A549 (cell line): ENCODE results near the gene PRLHR. TPM values are rescaled to one million over a fixed set of nuclear protein-coding genes. Genes with fewer than 3 reads are reported as not detected.

Source experiments
- ATAC-seq, 2 experiments: fragments of 200-7000 bp in 1 of 2; fragments of >200 bp in 1 of 2; cut with Nextera tagmentation in 1 of 2; cut with Tn5 transposase in 1 of 2; 3 replicates each; pipeline versions ENCODE4 v1.8.0 to v1.9.1; 2018 to 2020; ENCODE audit warnings: mild to moderate bottlenecking in 1 of 2, moderate library complexity in 1 of 2
- CTCF ChIA-PET: fragments of 300-600 bp; sonication (Branson Sonifier 250); formaldehyde crosslinking; extraction: SDS; loops from one replicate; lab custom pipeline; 2021; ENCODE audit warnings: antibody characterized with exemption, inconsistent platforms; lab: Yijun Ruan, JAX
- POLR2A ChIA-PET: fragments of 350-600 bp; formaldehyde crosslinking; extraction: SDS; loops from one replicate; lab custom pipeline; 2021; ENCODE audit warnings: antibody characterized with exemption, inconsistent platforms; lab: Yijun Ruan, JAX
- DNase-seq, 2 experiments: peaks; one replicate each; pipeline versions ENCODE4 v3.0.0 to v3.0.0-alpha.2; 2011 to 2016; ENCODE audit warnings: low read depth in 1 of 2, low spot score in 1 of 2
- FAIRE-seq: peaks from 2 replicates; lab custom pipeline; 2011; peaks lifted over from hg19 to GRCh38; lab: Jason Lieb, UNC
- H3K27ac ChIP-seq, 2 experiments: fragments of >200 bp; sonication (Bioruptor Twin); formaldehyde crosslinking; 3 replicates each; pipeline ENCODE4 v1.5.1; 2016 to 2017
- H3K4me1 ChIP-seq: fragments of >200 bp; sonication (Bioruptor Twin); formaldehyde crosslinking; 3 replicates; pipeline ENCODE4 v1.6.1; 2016
- H3K4me2 ChIP-seq: fragments of >200 bp; sonication (Bioruptor Twin); formaldehyde crosslinking; 3 replicates; pipeline ENCODE4 v1.6.1; 2016
- H3K4me3 ChIP-seq: fragments of >200 bp; sonication (Bioruptor Twin); formaldehyde crosslinking; 3 replicates; pipeline ENCODE4 v1.5.1; 2016
- H3K9me3 ChIP-seq: fragments of >200 bp; sonication (Bioruptor Twin); formaldehyde crosslinking; 3 replicates; pipeline ENCODE4 v1.6.1; 2016
- BHLHE40 ChIP-seq: IDR thresholded peaks from 2 replicates; pipeline ENCODE4 v1.6.1; 2012; ENCODE audit warnings: low read depth, low read length, inconsistent platforms
- CEBPB ChIP-seq, 2 experiments: fragments of >200 bp in 1 of 2; sonication (Bioruptor Twin) in 1 of 2; formaldehyde crosslinking in 1 of 2; IDR thresholded peaks; 2 replicates each; pipeline ENCODE4 v1.6.1; 2012 to 2016
- CHD2 ChIP-seq: fragments of 150-350 bp; IDR thresholded peaks from 2 replicates; pipeline ENCODE4 v1.6.1; 2014; ENCODE audit warnings: low read length; ENCODE audit not compliant: partially characterized antibody
- CTCF ChIP-seq: fragments of >200 bp; sonication (Bioruptor Twin); formaldehyde crosslinking; IDR thresholded peaks from 3 replicates; pipeline ENCODE4 v1.5.1; 2016
- ELK1 ChIP-seq: fragments of 150-350 bp; IDR thresholded peaks from 2 replicates; pipeline ENCODE4 v1.6.1; 2014; ENCODE audit warnings: low read depth, mild to moderate bottlenecking, low read length
- EP300 ChIP-seq, 2 experiments: fragments of >200 bp; sonication (Bioruptor Twin); formaldehyde crosslinking; IDR thresholded peaks; 2 replicates in 1 of 2; 3 replicates in 1 of 2; pipeline ENCODE4 v1.6.1; 2016 to 2017
- ESRRA ChIP-seq: fragments of 150-350 bp; IDR thresholded peaks from 2 replicates; pipeline ENCODE4 v1.6.1; 2014; ENCODE audit warnings: mild to moderate bottlenecking, low read length, borderline replicate concordance
- FOXS1 ChIP-seq: fragments of 250-450 bp; sonication (Bioruptor Pico); IDR thresholded peaks from 2 replicates; pipeline ENCODE4 v1.5.0; 2020; ENCODE audit warnings: mild to moderate bottlenecking, moderate library complexity
- GATA3 ChIP-seq: IDR thresholded peaks from 2 replicates; pipeline ENCODE4 v1.6.1; 2012; ENCODE audit warnings: borderline replicate concordance
- HDAC2 ChIP-seq: fragments of 200-600 bp; sonication (generic); IDR thresholded peaks from 2 replicates; pipeline ENCODE4 v1.6.1; 2016
- HEYL ChIP-seq: fragments of 250-450 bp; sonication (Bioruptor Pico); IDR thresholded peaks from 2 replicates; pipeline ENCODE4 v1.8.0; 2021; ENCODE audit warnings: mild to moderate bottlenecking, moderate library complexity
- HMGXB4 ChIP-seq: fragments of 250-450 bp; sonication (Bioruptor Pico); IDR thresholded peaks from 2 replicates; pipeline ENCODE4 v1.5.0; 2021; ENCODE audit warnings: mild to moderate bottlenecking, moderate library complexity, borderline replicate concordance
- HOXA7 ChIP-seq: fragments of 250-450 bp; sonication (Bioruptor Pico); IDR thresholded peaks from 2 replicates; pipeline ENCODE4 v1.5.0; 2020; ENCODE audit warnings: mild to moderate bottlenecking, moderate library complexity
- HOXB5 ChIP-seq: fragments of 250-450 bp; sonication (Bioruptor Pico); IDR thresholded peaks from 2 replicates; pipeline ENCODE4 v1.5.0; 2020; ENCODE audit warnings: mild to moderate bottlenecking, moderate library complexity
- JUNB ChIP-seq: fragments of >200 bp; sonication (Bioruptor Twin); formaldehyde crosslinking; IDR thresholded peaks from 2 replicates; pipeline ENCODE4 v1.6.1; 2016
- KDM1A ChIP-seq: fragments of 200-600 bp; sonication (generic); IDR thresholded peaks from 2 replicates; pipeline ENCODE4 v1.6.1; 2016; ENCODE audit warnings: low read depth, mild to moderate bottlenecking
- KDM5A ChIP-seq: fragments of 200-600 bp; sonication (generic); IDR thresholded peaks from 2 replicates; pipeline ENCODE4 v1.6.1; 2016; ENCODE audit warnings: antibody characterized with exemption, mild to moderate bottlenecking
- MYC ChIP-seq: IDR thresholded peaks from 2 replicates; pipeline ENCODE4 v1.6.1; 2012; ENCODE audit warnings: mild to moderate bottlenecking, inconsistent platforms, low read length, improper control_type of control experiment, borderline replicate concordance
- NPAS2 ChIP-seq: fragments of 250-450 bp; sonication (Bioruptor Pico); IDR thresholded peaks from 2 replicates; pipeline ENCODE4 v1.8.0; 2022; ENCODE audit warnings: mild to moderate bottlenecking, moderate library complexity, borderline replicate concordance
- NR3C1 ChIP-seq: fragments of >200 bp; sonication (Bioruptor Twin); formaldehyde crosslinking; IDR thresholded peaks from 3 replicates; pipeline ENCODE4 v1.6.1; 2017
- PBX3 ChIP-seq: IDR thresholded peaks from 2 replicates; pipeline ENCODE4 v1.6.1; 2012
- PHF8 ChIP-seq: fragments of 200-600 bp; sonication (generic); IDR thresholded peaks from 2 replicates; pipeline ENCODE4 v1.6.1; 2016; ENCODE audit warnings: low read depth, mild to moderate bottlenecking, antibody characterized with exemption, moderate library complexity, borderline replicate concordance
- POLR2AphosphoS2 ChIP-seq: conservative IDR thresholded peaks from 2 replicates; pipeline ENCODE4 v1.6.1; 2012; ENCODE audit warnings: low read length, improper control_type of control experiment, inconsistent platforms
- RFX5 ChIP-seq: fragments of 450-650 bp; IDR thresholded peaks from 2 replicates; pipeline ENCODE4 v1.7.1; 2014; ENCODE audit warnings: antibody characterized with exemption, mild to moderate bottlenecking, moderate library complexity
- TFCP2L1 ChIP-seq: fragments of 250-450 bp; sonication (Bioruptor Pico); IDR thresholded peaks from 2 replicates; pipeline ENCODE4 v1.5.0; 2021; ENCODE audit warnings: mild to moderate bottlenecking
- USF2 ChIP-seq: fragments of 450-650 bp; IDR thresholded peaks from 2 replicates; pipeline ENCODE4 v1.6.1; 2014; ENCODE audit warnings: antibody characterized with exemption
- ZC3H11A ChIP-seq: fragments of 450-650 bp; IDR thresholded peaks from 2 replicates; pipeline ENCODE4 v1.6.1; 2014; ENCODE audit warnings: antibody characterized with exemption, mild to moderate bottlenecking
- ZNF302 ChIP-seq: fragments of 250-450 bp; sonication (Bioruptor Pico); IDR thresholded peaks from 2 replicates; pipeline ENCODE4 v1.9.0; 2021; ENCODE audit warnings: inconsistent platforms, mild to moderate bottlenecking, moderate library complexity
- WGBS: methylation state at CpG from one replicate; pipeline ENCODE4 v1.1.6; 2017; ENCODE audit errors: missing lambda C conversion rate; 5-methylcytosine and 5-hydroxymethylcytosine counted together
- polyA plus RNA-seq, 4 experiments: library from polyadenylated mRNA; depleted of rRNA in 3 of 4; stranded (reverse); fragments of >200 nt; fragmentation: RNase III in 1 of 4; extraction: RNeasy Plus Mini Kit Qiagen cat#74134 plus additional on column Dnase treatment in 1 of 4; gene quantifications; 2 replicates in 3 of 4; 3 replicates in 1 of 4; pipeline ENCODE4 v1.2.3, GENCODE V29; 2011 to 2017

The PRLHR gene
- polyA plus RNA-seq, 2 of the 4 experiments (the other 2 are of a cell fraction), result not detected

- H3K4me2 ChIP-seq, result no peak overlapping the region
- CTCF ChIA-PET, result interaction anchor here (0.6 to 1.9 kb wide), 5 partner anchors 10 to 620 kb away, joined by 3 to 8 read pairs (median 5); partner anchors contain the start of gene PRLHR
- H3K9me3 ChIP-seq, result peaks cover 4% of the 10 kb centered on the region; the same call in 1 of the 3 replicates
- 25% methylated on average over 10 of the region's 10 CpGs for WGBS
- ATAC-seq (no peak), FAIRE-seq (no peak), DNase-seq (no peak)
- no peak overlapping the region for H3K4me3 ChIP-seq
- H3K27ac ChIP-seq, result no peak overlapping the region
- no peak for TF ChIP-seq KDM1A
- no peak for TF ChIP-seq HOXA7 (CRISPR knock-in tag)
- TF ChIP-seq TFCP2L1 (CRISPR knock-in tag), result no peak
- no peak for TF ChIP-seq KDM5A
- TF ChIP-seq GATA3, result no peak
- TF ChIP-seq JUNB, result no peak
- no peak for TF ChIP-seq CEBPB (IDR thresholded peaks at IDR 0.05)
- no peak for TF ChIP-seq POLR2AphosphoS2
- no peak for TF ChIP-seq HMGXB4 (CRISPR knock-in tag)
- no peak for TF ChIP-seq PHF8
- TF ChIP-seq HEYL (CRISPR knock-in tag), result no peak
- TF ChIP-seq NPAS2, result no peak
- no peak for TF ChIP-seq CHD2
- TF ChIP-seq CTCF, result no peak
- H3K4me1 ChIP-seq, result no peaks in the 10 kb centered on the region
- POLR2A ChIA-PET, result no interaction called here
Observed at GRCh38 chr10:118605694-118606093, 10.2 kb upstream of the PRLHR start.

- TF ChIP-seq ZC3H11A, result no peak
- TF ChIP-seq MYC, result no peak
- TF ChIP-seq USF2, result no peak
- ChIA-PET CTCF (interaction anchor here (0.9 to 2.0 kb wide), 6 partner anchors 9 to 204 kb away, joined by 3 to 8 read pairs (median 6); no protein-coding TSS in a partner anchor), POLR2A (no interaction called here)
- no peaks in the 10 kb centered on the region for H3K9me3 ChIP-seq
- DNase-seq, result no peak
- peak in 1 of 2 experiments; percentile 30; a peak in 1 of 6 replicates for ATAC-seq
- no peak for FAIRE-seq
- no peak overlapping the region for H3K4me3 ChIP-seq
- H3K4me2 ChIP-seq, result peak overlapping the region; percentile 45
- H3K4me1 ChIP-seq, result no peaks in the 10 kb centered on the region
- H3K27ac ChIP-seq, result no peak overlapping the region
- WGBS, result 20% methylated on average over 16 of the region's 16 CpGs
Observed at GRCh38 chr10:118596426-118597124, 1.1 kb upstream of the PRLHR start.

- CTCF ChIA-PET, result interaction anchor here (0.9 to 2.2 kb wide), 7 partner anchors 10 to 125 kb away, joined by 3 to 10 read pairs (median 5); no protein-coding TSS in a partner anchor
- no peak for DNase-seq
- Histone ChIP-seq H3K9me3 (no peaks in the 10 kb centered on the region), H3K4me3 (no peak overlapping the region), H3K27ac (no peak overlapping the region), H3K4me2 (no peak overlapping the region), H3K4me1 (no peaks in the 10 kb centered on the region)
- no peak for FAIRE-seq
- POLR2A ChIA-PET, result no interaction called here
- 66% methylated on average over 22 of the region's 22 CpGs for WGBS
- no peak for ATAC-seq
- TF ChIP-seq HEYL (CRISPR knock-in tag), result no peak
- no peak for TF ChIP-seq PBX3
- TF ChIP-seq FOXS1, result no peak
- no peak for TF ChIP-seq BHLHE40
- no peak for TF ChIP-seq HDAC2
- TF ChIP-seq POLR2AphosphoS2, result no peak
- no peak for TF ChIP-seq RFX5
- TF ChIP-seq KDM1A, result no peak
- no peak for TF ChIP-seq CEBPB (IDR thresholded peaks at IDR 0.05)
- no peak for TF ChIP-seq ELK1
- no peak for TF ChIP-seq HOXB5 (CRISPR knock-in tag)
- TF ChIP-seq JUNB, result no peak
- TF ChIP-seq ZNF302 (CRISPR knock-in tag), result no peak
- no peak for TF ChIP-seq MYC
- no peak for TF ChIP-seq EP300 (IDR thresholded peaks at IDR 0.05)
- no peak for TF ChIP-seq ESRRA
- TF ChIP-seq HOXA7 (CRISPR knock-in tag), result no peak
- no peak for TF ChIP-seq NR3C1
Observed at GRCh38 chr10:118595064-118595420, 406 bp downstream of the PRLHR start.
